ENCODE data around the gene SLC9A1.
A peak's percentile ranks its signal among the peaks of the same experiment; 100 is the strongest.

The SLC9A1 gene

DNA sequence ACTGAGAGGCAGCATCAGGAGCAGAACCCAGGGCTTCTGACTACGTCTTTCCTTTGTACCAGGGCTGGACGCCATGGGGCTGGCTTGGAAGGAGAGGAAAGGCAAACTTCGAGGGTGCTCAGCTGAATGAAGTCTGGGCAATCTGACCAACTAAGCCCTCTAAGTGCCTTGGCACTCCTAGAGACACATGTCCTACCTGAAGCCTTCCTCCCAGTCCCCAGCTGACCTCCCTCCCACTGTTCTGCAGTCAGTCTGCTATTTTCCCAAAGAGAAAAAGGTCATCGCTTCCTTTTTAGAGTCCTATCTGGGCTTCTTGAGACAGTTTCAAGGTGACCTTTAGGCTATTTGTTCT lies 5.2 kb downstream of the SLC9A1 start:
- Histone ChIP-seq H4K8ac (ENCODE audit: low read length) (no peak overlapping the region), H3K4me2 (ENCODE audit: low read length, poor library complexity, severe bottlenecking) (no peak overlapping the region), H2BK120ac (ENCODE audit: low read depth, low read length) (no peak overlapping the region), H3K14ac (ENCODE audit: low read length in 2 of 2) (no peak overlapping the region), H3K23ac (ENCODE audit: low read length in 2 of 2) (no peak overlapping the region), H3K9ac (ENCODE audit: low read length) (no peak overlapping the region), H2BK12ac (ENCODE audit: low read length in 2 of 2) (no peak overlapping the region), H3K36me3 (ENCODE audit: control insufficient read depth in 1 of 2, insufficient read depth in 2 of 2, low read depth in 1 of 2, low read length in 2 of 2) (peaks cover 0 to 5% of the 10 kb centered on the region in 2 experiments), H3K4me1 (ENCODE audit: control insufficient read depth, insufficient read depth, low read depth, low read length) (peaks cover 38% of the 10 kb centered on the region), H3K4me3 (ENCODE audit: insufficient read depth in 1 of 2, low read depth in 1 of 2, low read length in 2 of 2) (no peak overlapping the region), H3K27me3 (ENCODE audit: control insufficient read depth in 1 of 2, insufficient read depth in 1 of 2, low read length in 2 of 2) (no peaks in the 10 kb centered on the region), H2AK5ac (ENCODE audit: low read length, severe bottlenecking) (no peak overlapping the region), H2BK5ac (ENCODE audit: low read depth, low read length, poor library complexity, severe bottlenecking) (no peak overlapping the region), H4K91ac (ENCODE audit: low read length) (no peak overlapping the region), H3K9me3 (ENCODE audit: control insufficient read depth, low read length) (no peaks in the 10 kb centered on the region), H3K79me1 (replicated peaks; ENCODE audit: low read length, poor library complexity, severe bottlenecking) (peaks cover 37% of the 10 kb centered on the region), H3K4ac (ENCODE audit: low read depth in 1 of 2, low read length in 2 of 2) (no peak overlapping the region), H2AFZ (ENCODE audit: low read depth, low read length) (no peak overlapping the region), H3K18ac (ENCODE audit: low read depth in 1 of 2, low read length in 2 of 2) (no peak overlapping the region), H3K27ac (ENCODE audit: low read length, poor library complexity, severe bottlenecking) (no peak overlapping the region), H2BK15ac (ENCODE audit: low read depth, poor library complexity, severe bottlenecking) (no peak overlapping the region)
- no peak for DNase-seq
- 97% methylated on average over 4 of the region's 4 CpGs for WGBS

DNA sequence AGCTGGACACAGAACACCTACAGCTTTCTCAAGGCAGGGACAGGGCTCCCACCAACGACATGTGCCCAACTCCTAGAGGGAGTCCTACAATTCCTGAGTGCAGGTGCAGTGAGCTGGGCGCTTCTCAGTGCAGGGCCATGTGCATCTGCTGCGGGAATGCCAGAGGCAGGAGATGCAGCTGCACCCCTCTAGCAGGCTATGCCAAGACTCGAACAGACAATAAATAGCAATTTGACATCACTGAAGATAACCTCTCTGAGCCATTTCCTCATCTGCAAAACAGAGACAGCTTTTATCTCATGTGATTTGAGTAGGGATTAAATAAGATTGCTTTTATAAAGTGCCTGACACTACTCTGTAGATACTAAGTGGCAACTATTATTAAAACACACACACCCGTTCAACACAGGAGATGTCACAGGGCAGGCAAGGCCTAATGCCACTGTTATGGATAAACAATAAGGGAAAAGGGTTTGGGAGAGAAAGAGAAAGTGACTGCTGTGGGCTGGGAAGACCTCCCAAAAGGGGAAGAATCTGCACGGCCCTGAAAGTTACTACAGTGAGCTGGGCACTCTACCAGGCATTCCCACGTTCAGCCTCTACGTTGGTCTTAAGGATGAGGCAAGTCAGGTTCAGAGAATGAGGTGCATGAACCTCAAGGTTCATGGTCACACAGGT lies 5.7 kb downstream of the SLC9A1 start:
- H3K23ac ChIP-seq (ENCODE audit: low read length in 2 of 2) = no peak overlapping the region

DNA sequence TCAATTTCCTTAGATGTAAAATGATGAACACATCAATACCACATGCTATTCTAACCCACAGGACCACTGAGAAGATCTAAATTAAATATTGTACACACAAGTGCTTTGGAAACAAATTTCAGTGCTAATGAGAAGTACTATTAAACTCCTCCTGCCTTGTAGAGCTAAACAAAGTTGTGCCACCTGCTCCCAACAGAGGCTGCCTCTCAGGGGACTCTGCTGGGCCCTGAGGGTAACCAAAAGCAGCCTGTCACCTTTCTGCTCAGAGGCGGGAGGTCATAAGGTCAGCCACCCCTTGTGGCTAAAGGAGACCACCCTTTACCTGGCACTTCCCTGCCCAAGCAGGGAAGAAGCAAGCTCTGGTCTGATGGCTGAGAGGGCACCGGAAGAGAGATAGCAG lies 6.3 kb downstream of the SLC9A1 start:
- whole genome bisulfite sequencing = 100% methylated on average over 2 of the region's 2 CpGs
- Histone ChIP-seq H4K91ac (ENCODE audit: low read length) (no peak overlapping the region), H3K18ac (ENCODE audit: low read depth in 1 of 2, low read length in 2 of 2) (no peak overlapping the region), H3K36me3 (ENCODE audit: control insufficient read depth in 1 of 2, insufficient read depth in 2 of 2, low read depth in 1 of 2, low read length in 2 of 2) (peaks cover 0 to 5% of the 10 kb centered on the region in 2 experiments), H4K8ac (ENCODE audit: low read length) (no peak overlapping the region), H2BK120ac (ENCODE audit: low read depth, low read length) (no peak overlapping the region), H2AK5ac (ENCODE audit: low read length, severe bottlenecking) (no peak overlapping the region), H2BK12ac (ENCODE audit: low read length in 2 of 2) (no peak overlapping the region), H3K4me1 (ENCODE audit: control insufficient read depth, insufficient read depth, low read depth, low read length) (peaks cover 28% of the 10 kb centered on the region), H2AFZ (ENCODE audit: low read depth, low read length) (no peak overlapping the region), H3K27me3 (ENCODE audit: control insufficient read depth in 1 of 2, insufficient read depth in 1 of 2, low read length in 2 of 2) (no peaks in the 10 kb centered on the region), H3K4ac (ENCODE audit: low read depth in 1 of 2, low read length in 2 of 2) (no peak overlapping the region), H3K14ac (ENCODE audit: low read length in 2 of 2) (no peak overlapping the region), H3K9me3 (ENCODE audit: control insufficient read depth, low read length) (no peaks in the 10 kb centered on the region), H3K79me1 (replicated peaks; ENCODE audit: low read length, poor library complexity, severe bottlenecking) (peaks cover 43% of the 10 kb centered on the region), H3K4me2 (ENCODE audit: low read length, poor library complexity, severe bottlenecking) (no peak overlapping the region), H3K27ac (ENCODE audit: low read length, poor library complexity, severe bottlenecking) (no peak overlapping the region), H3K4me3 (ENCODE audit: insufficient read depth in 1 of 2, low read depth in 1 of 2, low read length in 2 of 2) (no peak overlapping the region), H2BK5ac (ENCODE audit: low read depth, low read length, poor library complexity, severe bottlenecking) (no peak overlapping the region), H3K9ac (ENCODE audit: low read length) (no peak overlapping the region), H3K23ac (ENCODE audit: low read length in 2 of 2) (no peak overlapping the region), H2BK15ac (ENCODE audit: low read depth, poor library complexity, severe bottlenecking) (no peak overlapping the region)
- no peak for DNase-seq

More for the DNA sequence above, 5.7 kb downstream of the SLC9A1 start:
- H3K4me2 ChIP-seq (ENCODE audit: low read length, poor library complexity, severe bottlenecking) = no peak overlapping the region
- H3K14ac ChIP-seq (ENCODE audit: low read length in 2 of 2) = no peak overlapping the region
- H3K27me3 ChIP-seq (ENCODE audit: control insufficient read depth in 1 of 2, insufficient read depth in 1 of 2, low read length in 2 of 2) = no peaks in the 10 kb centered on the region
- H3K79me1 ChIP-seq (replicated peaks; ENCODE audit: low read length, poor library complexity, severe bottlenecking) = peaks cover 42% of the 10 kb centered on the region
- no peak overlapping the region for H3K27ac ChIP-seq (ENCODE audit: low read length, poor library complexity, severe bottlenecking)
- H2BK5ac ChIP-seq (ENCODE audit: low read depth, low read length, poor library complexity, severe bottlenecking) = no peak overlapping the region
- H4K91ac ChIP-seq (ENCODE audit: low read length) = no peak overlapping the region
- no peaks in the 10 kb centered on the region for H3K9me3 ChIP-seq (ENCODE audit: control insufficient read depth, low read length)
- no peak overlapping the region for H2AFZ ChIP-seq (ENCODE audit: low read depth, low read length)
- H4K8ac ChIP-seq (ENCODE audit: low read length) = no peak overlapping the region
- H3K4me3 ChIP-seq (ENCODE audit: insufficient read depth in 1 of 2, low read depth in 1 of 2, low read length in 2 of 2) = peak overlapping the region in 1 of 2 experiments; percentile 2
- H2AK5ac ChIP-seq (ENCODE audit: low read length, severe bottlenecking) = no peak overlapping the region
- H2BK12ac ChIP-seq (ENCODE audit: low read length in 2 of 2) = no peak overlapping the region
- H3K36me3 ChIP-seq (ENCODE audit: control insufficient read depth in 1 of 2, insufficient read depth in 2 of 2, low read depth in 1 of 2, low read length in 2 of 2) = peaks cover 0 to 5% of the 10 kb centered on the region in 2 experiments
- H3K18ac ChIP-seq (ENCODE audit: low read depth in 1 of 2, low read length in 2 of 2) = no peak overlapping the region
- H3K4me1 ChIP-seq (ENCODE audit: control insufficient read depth, insufficient read depth, low read depth, low read length) = peaks cover 34% of the 10 kb centered on the region
- WGBS = 91% methylated on average over 7 of the region's 8 CpGs
- H2BK120ac ChIP-seq (ENCODE audit: low read depth, low read length) = no peak overlapping the region
- no peak overlapping the region for H3K4ac ChIP-seq (ENCODE audit: low read depth in 1 of 2, low read length in 2 of 2)
- H3K9ac ChIP-seq (ENCODE audit: low read length) = no peak overlapping the region
- H2BK15ac ChIP-seq (ENCODE audit: low read depth, poor library complexity, severe bottlenecking) = no peak overlapping the region
- no peak for DNase-seq

DNA sequence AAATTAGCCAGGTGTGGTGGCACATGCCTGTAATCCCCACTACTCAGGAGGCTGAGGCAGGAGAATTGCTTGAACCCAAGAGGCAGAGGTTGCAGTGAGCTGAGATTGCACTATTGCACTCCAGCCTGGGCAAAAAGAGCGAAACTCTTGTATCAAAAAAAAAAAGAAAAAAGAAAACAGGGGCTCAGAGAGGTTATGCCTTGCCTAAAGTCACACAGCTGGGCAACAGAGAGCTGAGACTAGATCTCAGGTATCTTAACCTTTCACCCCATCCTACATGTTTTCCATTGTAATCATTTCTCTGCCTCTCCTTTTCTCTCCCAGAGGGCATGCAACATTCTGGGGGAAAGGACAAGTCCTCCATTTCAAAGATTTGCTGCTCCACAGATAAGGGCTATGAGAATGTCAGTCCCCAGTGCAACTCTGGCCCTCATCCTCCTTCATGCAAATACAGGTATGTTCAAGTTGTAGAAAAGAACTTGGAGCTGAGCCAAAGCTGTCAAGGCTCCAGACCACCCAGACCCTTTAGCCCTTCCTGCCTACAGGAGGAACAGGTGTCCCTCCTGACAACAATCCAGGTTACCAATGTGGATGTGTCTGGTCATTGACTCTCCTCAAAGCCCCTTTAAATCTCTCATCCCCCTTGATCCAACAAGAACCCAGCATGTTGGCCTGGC lies 6.9 kb downstream of the SLC9A1 start:
- peaks cover 27% of the 10 kb centered on the region for H3K4me1 ChIP-seq (ENCODE audit: control insufficient read depth, insufficient read depth, low read depth, low read length)
- no peak for DNase-seq
- no peak overlapping the region for H2BK120ac ChIP-seq (ENCODE audit: low read depth, low read length)
- H2AFZ ChIP-seq (ENCODE audit: low read depth, low read length) = no peak overlapping the region
- H3K4me2 ChIP-seq (ENCODE audit: low read length, poor library complexity, severe bottlenecking) = no peak overlapping the region
- no peak overlapping the region for H2BK12ac ChIP-seq (ENCODE audit: low read length in 2 of 2)
- peak overlapping the region in 1 of 2 experiments; percentile 30 for H3K23ac ChIP-seq (ENCODE audit: low read length in 2 of 2)
- peaks cover 0 to 5% of the 10 kb centered on the region in 2 experiments for H3K36me3 ChIP-seq (ENCODE audit: control insufficient read depth in 1 of 2, insufficient read depth in 2 of 2, low read depth in 1 of 2, low read length in 2 of 2)
- H2AK5ac ChIP-seq (ENCODE audit: low read length, severe bottlenecking) = no peak overlapping the region
- no peaks in the 10 kb centered on the region for H3K9me3 ChIP-seq (ENCODE audit: control insufficient read depth, low read length)
- no peak overlapping the region for H2BK5ac ChIP-seq (ENCODE audit: low read depth, low read length, poor library complexity, severe bottlenecking)
- H3K14ac ChIP-seq (ENCODE audit: low read length in 2 of 2) = no peak overlapping the region
- H4K91ac ChIP-seq (ENCODE audit: low read length) = no peak overlapping the region
- H3K27me3 ChIP-seq (ENCODE audit: control insufficient read depth in 1 of 2, insufficient read depth in 1 of 2, low read length in 2 of 2) = no peaks in the 10 kb centered on the region
- WGBS = 100% methylated on average over 1 of the region's 1 CpG
- no peak overlapping the region for H3K9ac ChIP-seq (ENCODE audit: low read length)
- H3K79me1 ChIP-seq (replicated peaks; ENCODE audit: low read length, poor library complexity, severe bottlenecking) = peaks cover 47% of the 10 kb centered on the region
- H3K27ac ChIP-seq (ENCODE audit: low read length, poor library complexity, severe bottlenecking) = no peak overlapping the region
- H3K18ac ChIP-seq (ENCODE audit: low read depth in 1 of 2, low read length in 2 of 2) = no peak overlapping the region
- no peak overlapping the region for H4K8ac ChIP-seq (ENCODE audit: low read length)
- no peak overlapping the region for H3K4me3 ChIP-seq (ENCODE audit: insufficient read depth in 1 of 2, low read depth in 1 of 2, low read length in 2 of 2)
- no peak overlapping the region for H3K4ac ChIP-seq (ENCODE audit: low read depth in 1 of 2, low read length in 2 of 2)
- H2BK15ac ChIP-seq (ENCODE audit: low read depth, poor library complexity, severe bottlenecking) = no peak overlapping the region

Data from mesenchymal stem cell (in vitro differentiated cells and primary cell).